Epithelial cell of proximal tubule (primary cell): ENCODE data around the gene B4GALNT4. TPM values are rescaled to one million over a fixed set of nuclear protein-coding genes. Genes with fewer than 3 reads are reported as not detected.

Experiments used
- DNase-seq: peaks from one replicate; pipeline ENCODE4 v3.0.0-alpha.2; 2011; ENCODE audit warnings: low read depth
- H3K4me3 ChIP-seq: 2 replicates; pipeline ENCODE4 v1.5.1; 2011; ENCODE audit warnings: low read depth, mild to moderate bottlenecking, low read length
- CTCF ChIP-seq: conservative IDR thresholded peaks from 2 replicates; pipeline ENCODE4 v1.5.1; 2012; ENCODE audit warnings: low read depth, mild to moderate bottlenecking, low read length
- total RNA-seq: library from RNA; depleted of rRNA; stranded (reverse); fragments of >200 nt; gene quantifications from 2 replicates; pipeline ENCODE4 v1.2.3, GENCODE V29; 2015

B4GALNT4 gene
- total RNA-seq, 1 donor from 2014 or later, result 24.4 TPM

DNA sequence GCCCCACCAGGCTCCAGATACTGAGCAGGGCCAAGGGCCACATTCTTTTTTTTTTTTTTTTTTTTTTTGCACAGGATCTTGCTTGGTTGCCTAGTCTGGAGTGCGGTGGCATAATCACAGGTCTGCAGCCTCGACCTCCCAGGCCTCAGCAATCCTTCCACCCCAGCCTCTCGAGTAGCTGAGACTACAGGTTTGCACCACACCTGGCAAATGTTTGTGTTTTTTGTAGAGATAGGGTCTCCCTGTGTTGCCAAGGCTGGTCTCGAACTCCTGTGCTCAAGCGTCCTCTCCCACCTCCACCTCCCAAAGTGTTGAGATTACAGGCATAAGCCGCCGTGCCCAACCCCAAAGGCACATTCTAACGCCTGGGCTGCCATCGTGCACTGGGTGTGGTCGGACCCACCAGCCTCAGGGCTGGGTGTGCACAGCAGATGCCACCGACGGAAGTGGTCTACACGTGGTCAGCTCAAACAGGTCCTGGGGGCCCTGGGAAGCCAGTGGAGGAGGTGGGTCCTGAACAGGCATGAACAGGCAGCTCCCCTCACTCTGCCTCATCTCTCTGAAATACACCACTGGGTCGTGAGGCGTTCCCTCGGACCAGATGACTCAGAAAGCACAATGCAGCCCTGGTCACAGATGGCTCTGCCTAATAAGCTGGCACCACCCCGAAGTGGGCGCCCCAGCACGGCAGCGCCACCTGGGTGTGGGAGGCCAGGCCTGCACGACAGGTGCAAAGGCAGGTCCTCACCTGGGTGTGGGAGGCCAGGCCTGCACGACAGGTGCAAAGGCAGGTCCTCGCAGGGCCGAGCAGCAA is 5.1 kb upstream of the B4GALNT4 start:
- no peak overlapping the region for H3K4me3 ChIP-seq
- TF ChIP-seq CTCF, result peak; percentile 39
- DNase-seq, result no peak

GRCh38 chr11:364991-365725 is 4.1 kb upstream of the B4GALNT4 start:
- no peak for DNase-seq
- no peak overlapping the region for H3K4me3 ChIP-seq
- no peak for TF ChIP-seq CTCF

DNA sequence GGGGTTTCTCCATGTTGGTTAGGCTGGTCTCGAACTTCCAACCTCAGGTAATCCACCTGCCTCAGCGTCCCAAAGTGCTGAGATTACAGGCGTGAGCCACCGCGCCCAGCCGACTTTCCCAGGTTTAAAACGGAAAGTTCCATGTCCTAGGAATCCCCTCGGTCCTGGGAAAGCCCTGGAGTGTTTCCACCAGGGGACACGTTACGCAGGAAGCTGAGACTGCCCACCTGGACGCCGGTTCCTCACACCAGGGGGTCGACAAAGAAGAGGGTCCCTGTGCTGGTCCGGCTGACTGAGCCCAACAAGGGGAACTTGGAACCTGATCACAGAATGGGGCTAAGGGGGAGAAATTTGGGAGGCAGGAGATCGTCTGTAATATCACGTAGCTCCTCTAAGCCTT is 3.5 kb upstream of the B4GALNT4 start:
- no peak for DNase-seq
- TF ChIP-seq CTCF, result no peak

DNA sequence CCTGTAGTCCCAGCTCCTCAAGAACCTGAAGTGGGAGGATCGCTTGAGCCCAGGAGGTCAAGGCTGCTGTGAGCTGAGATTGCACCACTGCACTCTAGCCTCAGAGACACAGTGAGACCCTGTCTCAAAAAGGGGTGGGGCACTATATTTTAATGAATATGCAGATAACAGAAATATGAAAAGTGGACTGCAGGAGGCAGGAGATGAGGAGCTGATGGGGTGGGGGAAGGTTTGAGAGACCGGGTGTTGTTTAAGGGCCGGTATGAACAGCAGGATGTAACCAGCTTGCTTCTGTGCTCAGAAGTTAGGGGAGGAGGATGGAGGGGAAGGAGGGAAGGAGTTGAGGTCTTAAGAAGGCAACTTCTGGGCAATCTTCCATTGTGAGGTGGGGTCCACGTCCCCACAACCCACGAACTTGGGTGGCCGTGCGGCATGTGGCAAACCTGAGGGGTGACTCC is 1.3 kb upstream of the B4GALNT4 start:
- no peak for DNase-seq
- no peak overlapping the region for H3K4me3 ChIP-seq
- TF ChIP-seq CTCF, result no peak

More for the DNA sequence above, 3.5 kb upstream of the B4GALNT4 start:
- no peak overlapping the region for H3K4me3 ChIP-seq

- no peak for DNase-seq
- TF ChIP-seq CTCF, result no peak
- no peak overlapping the region for H3K4me3 ChIP-seq
Observed at GRCh38 chr11:368414-369335, 624 bp upstream of the B4GALNT4 start.

- TF ChIP-seq CTCF, result no peak
- H3K4me3 ChIP-seq, result peak overlapping the region; percentile 14
- DNase-seq, result no peak
Observed at GRCh38 chr11:370070-370941, 1.0 kb downstream of the B4GALNT4 start.
